Retina (tissue), 1 donor: ENCODE results near the gene ALOXE3.

Source experiments
- DNase-seq: peaks from one replicate; pipeline ENCODE4 v3.0.0-alpha.2; 2016

The ALOXE3 gene

DNA sequence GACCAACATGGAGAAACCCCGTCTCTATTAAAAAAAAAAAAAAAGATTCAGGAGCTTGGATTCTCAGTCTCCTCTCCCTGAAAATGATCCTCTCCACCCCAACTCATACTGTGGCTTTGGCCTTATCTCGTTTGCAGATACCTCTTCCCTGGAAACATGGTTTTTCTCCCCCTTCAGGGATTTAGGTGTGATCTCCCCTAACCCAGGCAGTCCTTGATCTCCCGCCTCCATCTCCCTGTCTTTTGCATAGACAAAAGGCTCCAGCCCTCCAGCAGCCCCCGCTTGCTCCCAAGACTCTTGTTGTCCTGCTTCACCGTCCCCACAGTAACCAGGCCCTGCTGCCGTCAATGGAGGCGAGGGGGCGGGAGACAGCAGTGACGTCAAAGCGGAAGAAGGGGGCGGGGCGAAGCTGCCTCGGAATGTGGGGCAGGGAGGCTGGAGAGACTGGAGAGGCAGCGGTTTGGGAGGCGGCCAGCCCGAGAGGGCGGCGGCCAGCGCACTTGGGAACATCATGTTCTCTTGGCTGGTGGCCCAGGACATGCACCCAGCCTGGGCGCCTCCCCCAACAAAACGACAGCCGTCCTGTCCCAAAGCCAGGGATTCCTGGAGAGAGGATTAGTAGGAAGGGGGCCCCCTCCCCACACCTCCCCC lies 35.8 kb upstream of the ALOXE3 start:
- peak; percentile 92 for DNase-seq

DNA sequence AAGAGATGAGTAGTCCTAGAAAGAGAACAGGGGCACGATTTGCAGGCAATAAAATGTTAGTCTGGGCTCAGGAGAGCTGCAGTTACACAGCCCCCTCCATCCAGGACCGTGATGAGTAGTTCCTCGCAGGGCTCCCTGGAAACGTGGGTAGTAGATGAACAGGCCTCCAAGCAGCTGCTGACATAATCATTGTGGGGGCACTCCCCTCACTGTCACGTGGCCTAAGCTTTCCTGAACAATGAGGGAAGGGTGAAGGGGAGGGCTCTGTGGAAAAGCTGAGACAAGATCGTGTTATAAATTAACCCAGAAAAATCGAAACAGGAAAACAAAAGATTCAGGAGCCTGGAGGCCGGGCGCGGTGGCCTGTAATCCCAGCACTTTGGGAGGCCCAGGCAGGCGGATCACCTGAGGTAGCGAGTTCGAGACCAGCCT lies 35.2 kb upstream of the ALOXE3 start:
- DNase-seq = peak; percentile 55

DNA sequence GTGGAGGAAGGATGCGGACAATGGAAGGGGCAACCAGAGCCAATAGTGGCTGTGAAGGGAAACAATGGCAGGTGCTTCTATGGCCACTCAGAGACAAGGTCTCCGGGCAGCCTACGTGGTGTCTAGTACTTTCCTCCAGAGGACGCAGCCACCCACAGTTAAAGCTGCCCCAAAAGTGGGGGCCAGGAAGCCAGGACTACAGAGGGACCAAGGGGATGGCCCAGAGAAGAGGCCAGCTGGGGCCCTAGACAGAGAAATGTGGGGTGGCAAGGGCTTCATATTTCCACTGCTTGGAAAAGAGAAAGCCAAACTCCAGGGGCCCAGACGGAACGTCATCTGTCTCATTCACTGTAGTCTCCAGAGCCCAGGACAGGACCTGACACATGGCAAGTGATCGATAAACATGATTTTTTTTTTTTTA lies 34.7 kb upstream of the ALOXE3 start:
- DNase-seq = no peak

DNA sequence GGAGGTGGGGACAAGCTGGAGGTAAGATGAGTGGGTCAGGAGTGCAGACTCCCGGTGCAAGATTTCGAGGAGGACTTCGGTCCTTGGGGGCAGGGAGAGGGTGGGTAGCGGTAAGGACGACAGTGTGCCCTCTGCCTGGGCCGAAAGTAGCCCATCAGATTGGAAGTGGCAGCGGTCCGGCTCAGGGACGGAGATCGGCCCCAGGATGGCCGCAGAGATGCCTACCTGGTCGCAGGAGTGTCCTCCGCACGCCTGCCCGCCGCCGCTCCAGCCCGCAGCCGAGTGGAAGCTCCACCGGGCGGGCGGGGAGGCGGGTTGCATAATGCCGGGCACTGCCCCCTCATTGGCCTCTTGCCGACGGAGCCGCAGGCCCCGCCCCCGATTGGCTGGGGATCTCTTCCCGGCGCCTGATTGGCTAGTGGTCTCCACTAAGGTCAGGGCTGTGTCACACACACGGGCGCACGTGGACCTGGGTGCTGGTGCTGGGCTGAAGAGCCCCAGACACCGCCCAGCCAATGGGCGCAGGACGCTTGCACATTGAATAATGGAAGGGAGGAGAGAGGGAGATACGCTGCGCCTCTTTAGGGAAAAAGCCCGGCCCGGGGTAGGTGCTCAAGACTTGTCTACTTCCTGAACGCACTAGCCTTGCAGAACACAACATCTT lies 33.9 kb upstream of the ALOXE3 start, which contains the start of gene PER1:
Gene PER1, minus strand, starts transcription at position 293 of the 664 bp plus-strand sequence. CDS start 1,698 bp downstream, outside the sequence.
- peak; percentile 95 for DNase-seq

- no peak for DNase-seq
Measured at GRCh38 chr17:8151641-8152111, 33.4 kb upstream of the ALOXE3 start.

- peak; percentile 94 for DNase-seq
Measured at GRCh38 chr17:8151120-8151640, 32.9 kb upstream of the ALOXE3 start.

GRCh38 chr17:8150194-8151119 lies 32.1 kb upstream of the ALOXE3 start:
- DNase-seq = no peak

DNA sequence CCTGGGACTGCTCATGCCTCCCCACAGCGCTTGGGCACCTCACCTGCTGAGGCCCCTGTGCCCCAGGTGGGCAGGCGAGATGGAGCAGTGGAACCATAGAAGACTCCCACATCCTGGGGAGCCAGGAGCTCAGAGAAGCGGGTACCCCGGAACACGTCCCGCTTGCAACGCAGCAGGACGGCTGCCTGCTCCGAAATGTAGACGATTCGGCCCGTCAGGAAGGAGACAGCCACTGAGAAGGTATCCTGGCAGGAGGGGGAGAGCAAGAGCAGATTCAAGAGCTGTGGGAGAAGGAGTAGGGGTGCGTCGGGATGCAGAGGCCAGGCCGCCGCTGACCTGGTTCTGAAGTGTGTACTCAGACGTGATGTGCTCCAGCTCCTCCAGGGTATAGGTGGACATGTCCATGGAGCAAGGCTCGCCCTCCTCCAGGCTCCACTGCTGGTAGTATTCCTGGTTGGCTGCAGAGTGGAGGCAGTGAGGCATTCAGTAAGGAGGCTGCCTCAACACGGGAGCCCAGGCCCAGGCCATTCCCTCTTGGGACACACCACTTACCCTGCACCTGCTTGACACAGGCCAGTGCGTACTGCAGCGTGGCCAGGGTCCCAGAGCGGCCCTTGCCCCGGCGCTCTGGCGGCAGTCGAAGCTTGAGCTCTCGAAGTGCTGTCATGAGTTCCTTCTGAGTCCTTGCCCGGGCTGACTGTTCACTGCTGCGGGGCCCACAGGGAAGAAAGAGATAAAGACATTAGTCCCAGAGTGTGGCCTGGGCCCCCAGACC lies 31.3 kb upstream of the ALOXE3 start:
- no peak for DNase-seq

- DNase-seq = no peak
Measured at GRCh38 chr17:8148560-8148959, 30.2 kb upstream of the ALOXE3 start.

GRCh38 chr17:8147805-8148404 lies 29.6 kb upstream of the ALOXE3 start:
- no peak for DNase-seq

DNA sequence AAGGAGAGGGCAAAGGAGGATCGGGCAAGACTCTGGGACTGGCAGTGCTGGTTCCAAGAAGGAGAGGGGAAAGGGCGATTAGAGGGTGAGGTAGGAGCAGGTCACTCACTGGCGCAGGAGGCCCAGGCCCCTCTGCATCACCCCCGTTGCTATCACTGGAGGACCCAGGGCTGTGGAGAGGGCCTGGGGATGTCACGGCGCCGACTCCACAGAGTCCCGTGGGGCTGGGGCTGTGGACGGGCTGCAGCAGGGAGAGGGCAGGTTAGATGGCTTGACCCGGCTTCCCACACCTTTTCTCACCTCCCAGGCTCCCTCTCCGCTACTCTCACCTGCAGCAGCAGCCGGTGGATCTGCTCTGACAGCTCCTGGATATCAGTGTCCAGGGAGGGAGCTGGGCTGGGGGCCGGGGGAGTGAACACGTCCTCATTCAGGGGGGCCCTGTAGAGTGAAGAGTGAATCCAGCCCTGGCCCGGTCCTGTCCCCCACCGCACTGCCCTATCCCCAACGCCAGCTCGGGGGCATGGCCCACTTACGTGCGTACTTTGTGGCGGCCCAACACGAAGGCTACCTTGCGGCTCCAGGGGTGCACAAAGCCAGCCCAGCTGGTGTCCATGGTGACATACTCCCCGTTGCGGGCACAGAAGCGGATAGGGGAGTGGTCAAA lies 29.0 kb upstream of the ALOXE3 start:
- no peak for DNase-seq

GRCh38 chr17:8146381-8147140 lies 28.2 kb upstream of the ALOXE3 start:
- no peak for DNase-seq

DNA sequence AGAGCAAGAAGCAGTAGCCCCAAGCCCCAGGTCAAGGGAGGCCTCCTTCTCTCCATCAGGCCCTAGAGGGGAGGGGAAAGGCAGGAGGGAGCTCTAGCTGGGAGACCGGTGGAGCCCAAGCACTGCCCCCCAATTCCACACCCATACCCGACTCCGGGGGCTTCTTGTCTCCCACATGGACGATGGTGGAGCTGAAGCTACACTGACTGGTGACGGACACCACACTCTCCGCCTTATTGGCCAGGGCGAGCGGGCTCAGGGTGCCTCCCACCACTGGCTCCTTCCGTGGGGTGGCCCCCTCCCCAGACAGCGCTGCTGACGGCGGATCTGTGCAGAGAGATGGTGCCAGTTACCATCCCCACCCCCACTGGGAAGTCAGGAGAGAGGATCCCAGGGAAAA lies 27.5 kb upstream of the ALOXE3 start:
- DNase-seq = no peak

DNA sequence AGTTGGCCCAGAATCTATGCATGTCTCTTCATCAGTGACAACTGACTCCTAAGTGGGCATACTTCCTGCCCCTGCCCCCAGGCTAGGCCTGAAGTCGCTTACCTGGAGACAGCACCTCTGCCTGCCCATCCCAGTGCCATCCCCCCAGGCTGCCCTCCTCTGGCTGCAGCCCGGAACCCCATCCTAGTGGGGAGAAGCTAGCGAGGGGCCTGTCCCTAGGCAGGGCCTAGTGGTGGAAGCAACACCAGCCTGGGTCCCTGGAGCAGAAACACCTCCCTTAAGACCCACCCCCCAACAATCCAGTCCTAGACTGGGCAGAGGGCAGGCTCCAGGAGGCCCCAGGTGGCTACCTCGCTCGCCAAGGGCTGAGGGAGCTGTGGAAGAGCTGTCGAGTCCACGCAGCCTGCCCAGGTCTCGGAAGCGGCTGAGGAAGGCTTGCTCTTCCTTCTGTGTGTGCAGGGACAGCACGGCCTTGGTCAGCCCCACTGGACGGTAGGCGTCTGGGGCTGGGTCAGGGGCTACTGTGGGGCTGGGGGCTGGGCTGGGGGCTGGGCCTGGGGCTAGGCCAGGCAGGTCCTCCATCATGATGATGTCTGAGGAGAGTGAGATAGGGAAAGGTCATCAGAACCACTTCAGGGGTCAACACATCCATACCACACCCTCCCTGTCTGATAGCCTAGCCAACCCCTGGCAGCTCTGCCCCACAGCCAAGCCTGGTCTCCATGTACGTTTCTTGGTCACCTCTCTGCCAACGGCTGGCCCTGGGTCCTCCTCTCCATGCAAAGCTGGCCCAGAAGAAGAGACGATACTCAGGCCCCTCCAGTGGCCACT lies 26.3 kb upstream of the ALOXE3 start:
- no peak for DNase-seq

DNA sequence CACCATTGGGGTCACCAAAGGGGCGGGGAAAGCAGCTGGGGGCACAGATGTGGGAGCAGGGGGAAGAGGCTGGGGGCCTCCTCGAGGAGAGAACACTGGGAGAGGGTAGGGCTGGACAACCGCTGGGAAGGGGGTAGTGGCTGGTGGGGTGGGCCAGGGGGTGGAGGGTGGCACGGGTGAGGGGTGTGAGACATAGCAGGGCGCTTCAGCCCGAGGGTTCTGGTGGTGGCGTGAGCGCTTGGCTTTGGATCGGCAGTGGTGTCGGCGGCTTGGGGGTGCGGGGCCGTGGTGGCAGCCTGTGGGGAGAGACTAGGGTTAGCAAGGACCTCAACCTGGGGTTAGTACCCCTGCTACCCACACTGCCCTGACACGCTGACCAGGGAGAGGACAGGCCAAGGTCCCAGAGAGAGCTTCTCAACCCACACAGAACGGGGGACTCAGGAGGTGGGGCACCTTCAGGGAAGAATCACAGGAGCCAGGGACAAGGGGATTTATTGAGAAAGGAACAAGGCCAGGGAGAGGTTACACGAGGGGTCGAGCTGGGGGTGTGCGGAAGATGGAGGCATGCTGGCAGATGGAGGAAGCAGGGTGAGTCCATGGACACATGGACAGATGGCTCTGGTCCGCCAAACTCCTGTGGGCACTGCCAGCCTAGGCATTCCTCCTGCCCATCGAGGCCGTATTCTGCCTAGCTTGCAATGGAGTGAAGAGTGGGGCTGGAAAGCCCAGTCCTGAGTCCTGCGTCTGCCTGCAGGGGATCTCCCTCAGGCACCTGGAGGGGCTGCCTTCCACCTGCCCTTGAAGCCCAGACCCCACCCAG lies 25.5 kb upstream of the ALOXE3 start:
- DNase-seq = no peak

- DNase-seq = no peak
Measured at GRCh38 chr17:8142887-8143580, 24.7 kb upstream of the ALOXE3 start.

DNA sequence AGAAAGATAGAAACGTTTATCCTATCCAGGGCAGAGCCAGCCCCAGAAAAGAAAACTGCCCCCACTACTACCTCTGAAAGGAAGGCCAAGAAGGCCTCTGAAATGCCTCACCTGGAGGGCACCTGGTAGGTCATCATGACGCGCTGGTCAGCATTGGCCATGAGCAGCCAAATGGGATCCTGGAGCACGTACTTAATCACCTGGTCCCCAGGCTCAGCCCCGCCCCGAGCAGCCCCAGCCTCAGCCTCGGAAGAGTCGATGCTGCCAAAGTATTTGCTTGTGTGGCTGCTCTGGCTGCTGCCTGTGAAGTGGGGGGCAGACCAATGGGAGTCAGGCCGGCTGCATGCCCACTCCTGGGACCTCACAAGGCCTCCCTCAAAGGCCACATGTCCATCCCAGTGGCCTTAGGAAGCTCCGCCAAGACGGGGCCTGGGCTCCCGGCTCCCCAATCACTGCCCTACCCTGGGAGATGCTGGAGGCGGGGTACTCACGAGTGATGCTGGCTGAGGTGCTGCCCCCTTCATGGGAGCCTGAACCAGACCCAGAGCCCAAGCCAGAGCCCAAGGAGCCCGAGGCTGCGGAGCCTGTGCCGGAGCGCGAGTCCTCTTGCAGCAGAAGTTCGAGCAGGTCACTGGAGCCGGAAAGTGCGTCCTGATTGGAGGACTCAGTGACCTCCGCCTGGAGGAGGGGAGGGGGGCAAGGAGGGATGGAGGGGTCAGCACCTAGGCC lies 24.0 kb upstream of the ALOXE3 start:
- DNase-seq = no peak
